Heart left ventricle (tissue), 13 donors: Measurements from ENCODE around the gene SMG1.

Experiments used
- POLR2A ChIP-seq, 2 donors: fragments of 450-650 bp; IDR thresholded peaks; one replicate each; pipeline ENCODE4 v1.6.1; 2017; ENCODE audit warnings: antibody characterized with exemption in 2 of 2, mild to moderate bottlenecking in 2 of 2, moderate library complexity in 2 of 2
- TF ChIP-seq, protein P1 (sequence below), 12 donors: fragments of 200-600 bp; sonication (generic) in 4 of 12; IDR thresholded peaks; one replicate each; pipeline versions ENCODE4 v1.5.0 to v1.8.0; 2018 to 2022; ENCODE audit warnings: antibody characterized with exemption in 12 of 12, mild to moderate bottlenecking in 5 of 12
- donor health status: ischemic (EF 13 %, LVEDD 7.1; RV severe dilation, severe dysfunction).
- donor health status: DM: no; HTN: yes; CAD: no.
- donor health status: DM: no; HTN: no; CAD: no.
- donor health status: ischemic (EF 25% LVEDD 6.9; RV normal size, moderate dysfunction).
- donor health status: ischemic (EF 25% LVEDD 5.7; RV mildly dilated, moderate dysfunction).
- donor health status: ischemic (EF 35%, LVEDD 5.7; RV mildly dilated, moderate dysfunction).
- donor health status: nonischemic (EF 11% LVEDD 7.7; RV severe dilation, severe dysfunction).
- donor health status: DM: yes; HTN: yes; CAD: no.
- donor health status: PGD.
- donor health status: ischemic (EF 29% LVEDD 5.4; RV normal size, mild dysfunction).
- donor health status: nonischemic (EF 23%, LVEDD 6.1; RV moderate dilation, normal function).

DNA sequence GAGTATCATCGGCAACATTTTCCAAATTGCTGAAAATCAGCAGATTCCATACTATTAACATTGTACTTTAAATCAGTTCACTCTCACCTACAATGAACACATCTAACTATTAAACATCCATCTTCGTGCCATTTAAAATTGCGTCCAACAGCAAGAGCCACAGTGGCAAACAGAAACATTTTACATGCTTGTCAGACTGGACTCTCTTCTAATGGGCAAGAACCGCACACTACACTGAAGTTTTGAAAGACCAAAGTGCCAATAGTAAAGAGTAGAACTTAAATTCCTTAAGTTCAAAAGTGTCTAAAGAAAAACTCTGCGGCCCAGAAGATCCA, 136.7 kb downstream of the SMG1 start:
- TF ChIP-seq, protein P1, sequence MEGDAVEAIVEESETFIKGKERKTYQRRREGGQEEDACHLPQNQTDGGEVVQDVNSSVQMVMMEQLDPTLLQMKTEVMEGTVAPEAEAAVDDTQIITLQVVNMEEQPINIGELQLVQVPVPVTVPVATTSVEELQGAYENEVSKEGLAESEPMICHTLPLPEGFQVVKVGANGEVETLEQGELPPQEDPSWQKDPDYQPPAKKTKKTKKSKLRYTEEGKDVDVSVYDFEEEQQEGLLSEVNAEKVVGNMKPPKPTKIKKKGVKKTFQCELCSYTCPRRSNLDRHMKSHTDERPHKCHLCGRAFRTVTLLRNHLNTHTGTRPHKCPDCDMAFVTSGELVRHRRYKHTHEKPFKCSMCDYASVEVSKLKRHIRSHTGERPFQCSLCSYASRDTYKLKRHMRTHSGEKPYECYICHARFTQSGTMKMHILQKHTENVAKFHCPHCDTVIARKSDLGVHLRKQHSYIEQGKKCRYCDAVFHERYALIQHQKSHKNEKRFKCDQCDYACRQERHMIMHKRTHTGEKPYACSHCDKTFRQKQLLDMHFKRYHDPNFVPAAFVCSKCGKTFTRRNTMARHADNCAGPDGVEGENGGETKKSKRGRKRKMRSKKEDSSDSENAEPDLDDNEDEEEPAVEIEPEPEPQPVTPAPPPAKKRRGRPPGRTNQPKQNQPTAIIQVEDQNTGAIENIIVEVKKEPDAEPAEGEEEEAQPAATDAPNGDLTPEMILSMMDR (IDR thresholded peaks at IDR 0.05) = no peak
- no peak for TF ChIP-seq POLR2A (IDR thresholded peaks at IDR 0.05)
